Hepatocyte (in vitro differentiated cells): ENCODE measurements around the gene HNRNPDL. TPM values are rescaled to one million over a fixed set of nuclear protein-coding genes. Genes with fewer than 3 reads are reported as not detected.

ENCODE experiments used
- DNase-seq: peaks from one replicate; pipeline ENCODE4 v3.0.0-alpha.2; 2016; ENCODE audit warnings: low spot score
- H2AFZ ChIP-seq: fragments of 200-600 bp; sonication (generic); 2 replicates; pipeline ENCODE4 v1.6.0; 2016; ENCODE audit warnings: antibody characterized with exemption, mild to moderate bottlenecking
- H3K27ac ChIP-seq: fragments of 200-600 bp; sonication (generic); 2 replicates; pipeline ENCODE4 v1.5.1; 2016; ENCODE audit warnings: mild to moderate bottlenecking
- H3K27me3 ChIP-seq: fragments of 200-600 bp; sonication (generic); 2 replicates; pipeline ENCODE4 v1.6.1; 2016
- H3K36me3 ChIP-seq: fragments of 200-600 bp; sonication (generic); replicated peaks from 2 replicates; pipeline ENCODE4 v1.5.1; 2016; ENCODE audit warnings: low read depth; ENCODE audit not compliant: insufficient read depth
- H3K4me1 ChIP-seq: fragments of 200-600 bp; sonication (generic); 2 replicates; pipeline ENCODE4 v1.5.1; 2016; ENCODE audit warnings: mild to moderate bottlenecking, moderate library complexity; ENCODE audit not compliant: insufficient read depth
- H3K4me2 ChIP-seq: fragments of 200-600 bp; sonication (generic); 2 replicates; pipeline ENCODE4 v1.6.0; 2016
- H3K4me3 ChIP-seq: fragments of 200-600 bp; sonication (generic); 2 replicates; pipeline ENCODE4 v1.5.1; 2016; ENCODE audit warnings: mild to moderate bottlenecking
- H3K79me2 ChIP-seq: fragments of 200-600 bp; sonication (generic); 2 replicates; pipeline ENCODE4 v1.6.0; 2017; ENCODE audit warnings: mild to moderate bottlenecking
- H3K9me2 ChIP-seq: fragments of 200-600 bp; sonication (generic); replicated peaks from 2 replicates; pipeline ENCODE4 v1.6.0; 2017; ENCODE audit warnings: mild to moderate bottlenecking; ENCODE audit not compliant: insufficient read depth
- H3K9me3 ChIP-seq: fragments of 200-600 bp; sonication (generic); 2 replicates; pipeline ENCODE4 v1.5.1; 2016; ENCODE audit warnings: low read depth, mild to moderate bottlenecking
- H4K20me1 ChIP-seq: fragments of 200-600 bp; sonication (generic); 2 replicates; pipeline ENCODE4 v1.6.0; 2016; ENCODE audit warnings: mild to moderate bottlenecking; ENCODE audit not compliant: insufficient read depth, poor library complexity, severe bottlenecking
- EZH2 ChIP-seq: fragments of 200-600 bp; sonication (generic); IDR thresholded peaks from 2 replicates; pipeline ENCODE4 v1.6.1; 2016; ENCODE audit warnings: antibody characterized with exemption, mild to moderate bottlenecking, borderline replicate concordance
- EZH2phosphoT487 ChIP-seq: fragments of 200-600 bp; sonication (generic); IDR thresholded peaks from one replicate; pipeline ENCODE4 v1.6.1; 2018; ENCODE audit warnings: antibody characterized with exemption, mild to moderate bottlenecking, low read depth, moderate library complexity; ENCODE audit not compliant: unreplicated experiment, severe bottlenecking
- WGBS: methylation state at CpG from one replicate; pipeline ENCODE4 v1.1.6; 2016; ENCODE audit warnings: low lambda C conversion rate; ENCODE audit errors: missing lambda C conversion rate; 5-methylcytosine and 5-hydroxymethylcytosine counted together
- polyA plus RNA-seq: library from polyadenylated mRNA; unstranded; fragments of >200 nt; fragmentation: Nextera tagmentation; extraction: Ambion mirVana; gene quantifications from 2 replicates; pipeline ENCODE4 v1.2.1, GENCODE V29; 2016
- total RNA-seq: library from RNA; depleted of rRNA; stranded (reverse); fragments of >200 nt; gene quantifications from 2 replicates; pipeline ENCODE4 v1.2.3, GENCODE V29; 2014
- TF ChIP-seq, protein P1 (sequence below): fragments of 200-600 bp; sonication (generic); IDR thresholded peaks from 2 replicates; pipeline ENCODE4 v1.5.1; 2016; ENCODE audit warnings: antibody characterized with exemption, mild to moderate bottlenecking; ENCODE audit not compliant: poor library complexity

Gene HNRNPDL
- total and polyA plus RNA-seq, 2 experiments from 2014 or later = 187 to 268 TPM

DNA sequence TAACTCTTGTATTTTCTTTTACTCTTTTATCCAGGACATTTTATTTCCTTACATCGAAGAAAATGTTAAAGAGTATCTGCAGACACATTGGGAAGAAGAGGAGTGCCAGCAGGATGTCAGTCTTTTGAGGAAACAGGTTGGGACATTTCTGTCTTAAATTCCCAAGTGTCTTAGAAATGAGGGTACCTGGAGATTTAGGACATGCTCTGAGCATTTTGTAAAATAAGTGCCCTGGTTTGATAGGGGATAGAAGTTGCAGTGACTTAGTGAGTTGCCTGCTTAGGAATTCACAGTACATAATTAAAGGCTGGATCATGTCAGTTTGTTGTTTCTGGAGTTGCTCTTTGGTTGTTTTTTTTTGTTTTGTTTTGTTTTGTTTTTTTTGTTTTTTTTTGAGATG lies 17.6 kb upstream of the HNRNPDL start:
- Histone ChIP-seq H3K79me2 (peaks cover 44% of the 10 kb centered on the region), H3K9me3 (no peaks in the 10 kb centered on the region)

DNA sequence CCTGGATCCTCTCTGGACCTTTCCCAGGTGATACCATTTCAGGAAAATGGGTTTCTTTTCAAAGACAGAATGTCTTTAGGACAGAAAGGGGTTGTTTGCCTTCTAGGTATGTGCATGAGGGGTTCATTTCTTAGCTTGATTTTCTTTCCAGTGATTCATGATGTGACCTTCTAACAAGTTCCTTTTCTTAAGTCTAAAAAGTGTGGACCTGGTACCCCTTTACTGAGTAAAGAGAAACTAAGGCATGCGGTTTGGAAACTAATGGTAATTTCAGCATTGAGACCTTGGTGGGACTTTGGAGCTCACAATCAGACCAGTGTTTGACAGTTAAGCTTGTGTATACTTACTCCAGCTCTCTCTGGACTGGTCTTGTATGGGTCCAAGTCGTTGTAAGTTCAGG lies 8.8 kb upstream of the HNRNPDL start:
- WGBS = 72% methylated on average over 2 of the region's 2 CpGs
- no peaks in the 10 kb centered on the region for H3K4me1 ChIP-seq
- H3K9me2 ChIP-seq = no peaks in the 10 kb centered on the region
- TF ChIP-seq, protein P1, sequence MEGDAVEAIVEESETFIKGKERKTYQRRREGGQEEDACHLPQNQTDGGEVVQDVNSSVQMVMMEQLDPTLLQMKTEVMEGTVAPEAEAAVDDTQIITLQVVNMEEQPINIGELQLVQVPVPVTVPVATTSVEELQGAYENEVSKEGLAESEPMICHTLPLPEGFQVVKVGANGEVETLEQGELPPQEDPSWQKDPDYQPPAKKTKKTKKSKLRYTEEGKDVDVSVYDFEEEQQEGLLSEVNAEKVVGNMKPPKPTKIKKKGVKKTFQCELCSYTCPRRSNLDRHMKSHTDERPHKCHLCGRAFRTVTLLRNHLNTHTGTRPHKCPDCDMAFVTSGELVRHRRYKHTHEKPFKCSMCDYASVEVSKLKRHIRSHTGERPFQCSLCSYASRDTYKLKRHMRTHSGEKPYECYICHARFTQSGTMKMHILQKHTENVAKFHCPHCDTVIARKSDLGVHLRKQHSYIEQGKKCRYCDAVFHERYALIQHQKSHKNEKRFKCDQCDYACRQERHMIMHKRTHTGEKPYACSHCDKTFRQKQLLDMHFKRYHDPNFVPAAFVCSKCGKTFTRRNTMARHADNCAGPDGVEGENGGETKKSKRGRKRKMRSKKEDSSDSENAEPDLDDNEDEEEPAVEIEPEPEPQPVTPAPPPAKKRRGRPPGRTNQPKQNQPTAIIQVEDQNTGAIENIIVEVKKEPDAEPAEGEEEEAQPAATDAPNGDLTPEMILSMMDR = no peak
- TF ChIP-seq EZH2 (no peak), EZH2phosphoT487 (no peak)
- no peak overlapping the region for H3K4me2 ChIP-seq
- no peak overlapping the region for H3K4me3 ChIP-seq
- H2AFZ ChIP-seq = no peak overlapping the region
- DNase-seq = no peak
- H3K9me3 ChIP-seq = no peaks in the 10 kb centered on the region
- no peaks in the 10 kb centered on the region for H3K36me3 ChIP-seq
- peaks cover 8% of the 10 kb centered on the region for H4K20me1 ChIP-seq
- H3K27me3 ChIP-seq = no peaks in the 10 kb centered on the region
- H3K27ac ChIP-seq = no peak overlapping the region
- H3K79me2 ChIP-seq = peaks cover 100% of the 10 kb centered on the region

More for the DNA sequence above, 17.6 kb upstream of the HNRNPDL start:
- Histone ChIP-seq H2AFZ (no peak overlapping the region), H3K4me3 (no peak overlapping the region), H4K20me1 (peaks cover 5% of the 10 kb centered on the region), H3K27me3 (no peaks in the 10 kb centered on the region), H3K36me3 (no peaks in the 10 kb centered on the region), H3K27ac (no peak overlapping the region), H3K4me2 (no peak overlapping the region), H3K9me2 (no peaks in the 10 kb centered on the region), H3K4me1 (no peaks in the 10 kb centered on the region)
- 100% methylated on average over 1 of the region's 1 CpG for WGBS
- DNase-seq = no peak
- TF ChIP-seq, protein P1 = no peak
- TF ChIP-seq EZH2phosphoT487 (no peak), EZH2 (no peak)

DNA sequence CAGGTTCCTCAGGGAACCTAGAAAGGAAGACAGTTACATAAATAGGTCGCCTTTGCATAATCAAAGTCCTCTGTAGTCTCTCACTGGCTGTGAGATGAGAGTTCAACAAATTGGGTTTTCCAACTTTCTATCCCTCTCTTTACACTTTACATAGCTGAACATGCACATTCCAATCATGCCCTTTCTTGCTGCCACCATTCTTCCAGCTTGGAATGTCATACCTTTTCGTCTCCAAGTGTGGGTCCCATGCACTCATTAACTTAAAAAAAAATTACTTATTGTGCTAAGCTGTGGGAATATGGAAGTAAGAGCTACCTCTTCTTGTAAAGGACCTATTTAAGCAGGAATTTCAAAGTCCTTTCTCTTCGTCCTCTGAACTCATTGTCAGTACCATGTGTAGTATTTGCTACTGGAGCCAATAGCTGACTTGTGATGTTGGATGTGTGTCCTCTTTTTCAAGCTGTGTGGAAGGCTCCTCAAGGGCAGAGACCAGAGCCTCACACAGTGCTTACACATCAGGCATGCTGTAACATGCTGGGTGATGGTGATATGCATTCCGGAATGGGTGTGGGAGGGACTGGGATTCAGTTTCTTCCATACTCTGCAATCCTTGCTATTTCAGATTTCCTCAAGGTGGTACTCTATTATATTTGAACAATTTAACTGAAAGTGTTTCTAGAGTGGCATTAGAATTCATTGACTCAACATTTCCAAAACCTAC lies 7.2 kb upstream of the HNRNPDL start:
- H3K36me3 ChIP-seq = no peaks in the 10 kb centered on the region
- no peaks in the 10 kb centered on the region for H3K9me2 ChIP-seq
- no peak for DNase-seq
- peak overlapping the region; percentile 23 for H3K27ac ChIP-seq
- WGBS = 80% methylated on average over 4 of the region's 4 CpGs
- no peak overlapping the region for H2AFZ ChIP-seq
- H3K4me3 ChIP-seq = no peak overlapping the region
- no peak for TF ChIP-seq EZH2
- no peak for TF ChIP-seq EZH2phosphoT487
- TF ChIP-seq, protein P1 = no peak
- H3K4me2 ChIP-seq = peak overlapping the region; percentile 15
- H4K20me1 ChIP-seq = peaks cover 13% of the 10 kb centered on the region
- H3K4me1 ChIP-seq = no peaks in the 10 kb centered on the region
- H3K27me3 ChIP-seq = no peaks in the 10 kb centered on the region
- H3K9me3 ChIP-seq = no peaks in the 10 kb centered on the region
- H3K79me2 ChIP-seq = peaks cover 100% of the 10 kb centered on the region
